Glutamatergic neuron (in vitro differentiated cells): ENCODE measurements around the gene FSD2. TPM values are rescaled to one million over a fixed set of nuclear protein-coding genes. Genes with fewer than 3 reads are reported as not detected.
"Not testable (repeated sequence)": the region's sequence is repeated elsewhere in the genome, so short reads cannot be mapped to it uniquely, and the experiment has no call there.

Source experiments
- DNase-seq: peaks from one replicate; pipeline ENCODE4 v3.0.0; 2022
- H3K27ac Mint-ChIP-seq: one replicate; pipeline ENCODE4 v1.8.0; 2020; ENCODE audit warnings: mild to moderate bottlenecking, mixed read lengths, inconsistent platforms; ENCODE audit not compliant: unreplicated experiment
- H3K27me3 Mint-ChIP-seq: one replicate; pipeline ENCODE4 v1.8.0; 2020; ENCODE audit warnings: mild to moderate bottlenecking, moderate library complexity, mixed read lengths, inconsistent platforms; ENCODE audit not compliant: unreplicated experiment
- H3K36me3 Mint-ChIP-seq: one replicate; pipeline ENCODE4 v1.8.0; 2020; ENCODE audit warnings: mild to moderate bottlenecking, mixed read lengths, inconsistent platforms; ENCODE audit not compliant: unreplicated experiment
- H3K4me1 Mint-ChIP-seq: one replicate; pipeline ENCODE4 v1.8.0; 2020; ENCODE audit warnings: mild to moderate bottlenecking, low read depth, mixed read lengths, inconsistent platforms; ENCODE audit not compliant: unreplicated experiment
- H3K4me3 Mint-ChIP-seq: one replicate; pipeline ENCODE4 v1.8.0; 2020; ENCODE audit warnings: mild to moderate bottlenecking, mixed read lengths, inconsistent platforms; ENCODE audit not compliant: unreplicated experiment
- H3K9me3 Mint-ChIP-seq: one replicate; pipeline ENCODE4 v1.8.0; 2020; ENCODE audit warnings: mild to moderate bottlenecking, moderate library complexity, mixed read lengths, inconsistent platforms; ENCODE audit not compliant: unreplicated experiment
- CTCF ChIP-seq: fragments of 200-600 bp; sonication (generic); IDR thresholded peaks from one replicate; pipeline ENCODE4 v1.5.0; 2021; ENCODE audit not compliant: partially characterized antibody, unreplicated experiment
- total RNA-seq: library from RNA; stranded (reverse); fragmentation: NEBNext Ultra II Directional; extraction: Animal tissue kit (Norgen Biotek cat#: 25700); gene quantifications from one replicate; pipeline ENCODE4 v1.2.1, GENCODE V29; 2021; ENCODE audit not compliant: unreplicated experiment

The FSD2 gene
- total RNA-seq, 1 donor from 2014 or later = not detected

GRCh38 chr15:82831894-82832600, 26.2 kb upstream of the FSD2 start:
- Mint-ChIP-seq H3K4me3 (no peak overlapping the region), H3K27ac (no peak overlapping the region), H3K36me3 (peaks cover 5% of the 10 kb centered on the region), H3K4me1 (no peaks in the 10 kb centered on the region), H3K27me3 (no peaks in the 10 kb centered on the region), H3K9me3 (peaks cover 2% of the 10 kb centered on the region)
- DNase-seq = no peak
- TF ChIP-seq CTCF = no peak

GRCh38 chr15:82830427-82831173, 24.7 kb upstream of the FSD2 start:
- H3K27me3 Mint-ChIP-seq = no peaks in the 10 kb centered on the region
- H3K4me1 Mint-ChIP-seq = no peaks in the 10 kb centered on the region
- no peak overlapping the region for H3K4me3 Mint-ChIP-seq
- DNase-seq = no peak
- H3K27ac Mint-ChIP-seq = no peak overlapping the region
- no peak for TF ChIP-seq CTCF
- H3K9me3 Mint-ChIP-seq = peaks cover 2% of the 10 kb centered on the region
- no peaks in the 10 kb centered on the region for H3K36me3 Mint-ChIP-seq

GRCh38 chr15:82829234-82829633, 23.4 kb upstream of the FSD2 start:
- Mint-ChIP-seq H3K4me1 (no peaks in the 10 kb centered on the region), H3K9me3 (peaks cover 2% of the 10 kb centered on the region), H3K4me3 (no peak overlapping the region), H3K27ac (no peak overlapping the region), H3K27me3 (no peaks in the 10 kb centered on the region), H3K36me3 (no peaks in the 10 kb centered on the region)
- DNase-seq = no peak
- TF ChIP-seq CTCF = no peak

GRCh38 chr15:82828075-82828474, 22.2 kb upstream of the FSD2 start:
- peaks cover 2% of the 10 kb centered on the region for H3K9me3 Mint-ChIP-seq
- no peaks in the 10 kb centered on the region for H3K36me3 Mint-ChIP-seq
- no peak for TF ChIP-seq CTCF
- H3K4me1 Mint-ChIP-seq = no peaks in the 10 kb centered on the region
- no peak overlapping the region for H3K4me3 Mint-ChIP-seq
- H3K27ac Mint-ChIP-seq = no peak overlapping the region
- DNase-seq = no peak
- H3K27me3 Mint-ChIP-seq = no peaks in the 10 kb centered on the region

GRCh38 chr15:82823049-82823448, 17.2 kb upstream of the FSD2 start:
- TF ChIP-seq CTCF = no peak
- Mint-ChIP-seq H3K9me3 (no peaks in the 10 kb centered on the region), H3K4me1 (no peaks in the 10 kb centered on the region), H3K27ac (no peak overlapping the region), H3K36me3 (peaks cover 4% of the 10 kb centered on the region), H3K27me3 (peaks cover 2% of the 10 kb centered on the region), H3K4me3 (no peak overlapping the region)
- no peak for DNase-seq

- not testable (repeated sequence) for DNase-seq
Observed at GRCh38 chr15:82821851-82822250, 16.0 kb upstream of the FSD2 start.

GRCh38 chr15:82821396-82821795, 15.5 kb upstream of the FSD2 start:
- H3K4me3 Mint-ChIP-seq, H3K9me3 Mint-ChIP-seq, H3K27ac Mint-ChIP-seq, DNase-seq, H3K4me1 Mint-ChIP-seq, H3K27me3 Mint-ChIP-seq, H3K36me3 Mint-ChIP-seq: not testable (repeated sequence)

More at GRCh38 chr15:82821851-82822250, 16.0 kb upstream of the FSD2 start:
- not testable (repeated sequence) for H3K27me3 Mint-ChIP-seq, H3K4me3 Mint-ChIP-seq, H3K36me3 Mint-ChIP-seq, H3K27ac Mint-ChIP-seq, H3K4me1 Mint-ChIP-seq, H3K9me3 Mint-ChIP-seq
